ENCODE measurements around the gene ADRA2B. TPM values are rescaled to one million over a fixed set of nuclear protein-coding genes. Genes with fewer than 3 reads are reported as not detected.
"Not testable (repeated sequence)": the region's sequence is repeated elsewhere in the genome, so short reads cannot be mapped to it uniquely, and the experiment has no call there.

The ADRA2B gene
- total and polyA plus RNA-seq, 12 donors, result 1.5 to 7.3 (median 3.4) TPM

DNA sequence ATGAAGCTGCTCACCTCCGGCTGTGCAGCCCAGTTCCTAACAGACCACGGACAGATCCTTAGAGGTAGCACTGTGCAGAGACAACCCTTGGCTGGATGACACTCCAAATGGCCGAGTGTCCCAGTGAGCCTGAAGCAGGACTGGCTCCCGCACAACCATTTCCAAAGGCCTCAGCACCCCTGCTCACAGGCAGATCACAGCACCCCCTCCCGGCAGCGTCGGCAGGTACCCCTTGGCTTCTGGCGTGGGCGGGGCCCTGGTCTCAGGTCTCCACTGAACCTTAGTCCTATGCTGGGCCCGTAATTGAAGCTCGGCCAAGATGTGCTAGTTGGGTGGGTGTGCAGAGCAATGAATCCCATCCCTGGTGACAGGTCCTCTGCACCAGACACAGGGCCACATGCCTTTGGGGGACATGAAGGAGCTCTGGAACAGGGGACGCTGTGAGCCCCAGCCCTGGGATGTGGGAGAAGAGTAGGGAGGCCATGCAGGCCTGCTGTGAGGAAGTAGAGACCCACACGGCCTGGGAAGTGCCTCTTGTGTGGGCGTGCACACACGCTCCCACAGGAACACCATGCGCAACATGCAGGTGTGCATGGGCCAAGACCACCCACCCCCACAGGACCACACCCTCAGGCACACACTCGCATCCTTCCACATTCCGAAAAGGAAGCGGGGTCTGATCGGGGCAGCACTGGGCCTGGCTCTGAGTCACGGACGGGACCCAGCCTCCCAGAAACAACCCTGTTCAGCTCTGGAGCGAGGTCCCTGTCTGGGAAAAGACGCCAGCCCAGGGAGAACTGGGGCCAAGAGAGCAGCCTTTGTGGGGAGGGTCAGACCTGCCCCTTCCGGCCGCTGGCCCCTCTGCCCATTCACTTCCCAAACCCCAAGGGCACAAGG is 26.1 kb upstream of the ADRA2B start:
- Histone ChIP-seq H3K27me3 (peaks cover 0 to 11% (median 0%) of the 10 kb centered on the region in 7 donors), H3K27ac (no peak overlapping the region), H3K36me3 (peaks cover 0 to 9% (median 0%) of the 10 kb centered on the region in 9 donors), H3K4me3 (peak overlapping the region in 1 of 10 donors; percentile 68), H3K9me3 (no peaks in the 10 kb centered on the region), H3K4me1 (peaks cover 0 to 45% (median 31%) of the 10 kb centered on the region in 9 donors)
- intact Hi-C loops (cut with DNase I), result loop anchor here in 5 of 10 donors (5.0 to 10.0 kb wide), 4 partner anchors 52 to 372 kb away; partner anchors contain the start of genes CIAO1 (in 2 of the 5) and TMEM127 (in 2 of the 5)
- TF ChIP-seq, protein P1, sequence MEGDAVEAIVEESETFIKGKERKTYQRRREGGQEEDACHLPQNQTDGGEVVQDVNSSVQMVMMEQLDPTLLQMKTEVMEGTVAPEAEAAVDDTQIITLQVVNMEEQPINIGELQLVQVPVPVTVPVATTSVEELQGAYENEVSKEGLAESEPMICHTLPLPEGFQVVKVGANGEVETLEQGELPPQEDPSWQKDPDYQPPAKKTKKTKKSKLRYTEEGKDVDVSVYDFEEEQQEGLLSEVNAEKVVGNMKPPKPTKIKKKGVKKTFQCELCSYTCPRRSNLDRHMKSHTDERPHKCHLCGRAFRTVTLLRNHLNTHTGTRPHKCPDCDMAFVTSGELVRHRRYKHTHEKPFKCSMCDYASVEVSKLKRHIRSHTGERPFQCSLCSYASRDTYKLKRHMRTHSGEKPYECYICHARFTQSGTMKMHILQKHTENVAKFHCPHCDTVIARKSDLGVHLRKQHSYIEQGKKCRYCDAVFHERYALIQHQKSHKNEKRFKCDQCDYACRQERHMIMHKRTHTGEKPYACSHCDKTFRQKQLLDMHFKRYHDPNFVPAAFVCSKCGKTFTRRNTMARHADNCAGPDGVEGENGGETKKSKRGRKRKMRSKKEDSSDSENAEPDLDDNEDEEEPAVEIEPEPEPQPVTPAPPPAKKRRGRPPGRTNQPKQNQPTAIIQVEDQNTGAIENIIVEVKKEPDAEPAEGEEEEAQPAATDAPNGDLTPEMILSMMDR (IDR thresholded peaks at IDR 0.05), result no peak
- WGBS, 2 donors, result 82 to 85% methylated on average over 26 of the region's 26 CpGs
- DNase-seq (peak in 1 of 2 donors; percentile 8), ATAC-seq (no peak)

DNA sequence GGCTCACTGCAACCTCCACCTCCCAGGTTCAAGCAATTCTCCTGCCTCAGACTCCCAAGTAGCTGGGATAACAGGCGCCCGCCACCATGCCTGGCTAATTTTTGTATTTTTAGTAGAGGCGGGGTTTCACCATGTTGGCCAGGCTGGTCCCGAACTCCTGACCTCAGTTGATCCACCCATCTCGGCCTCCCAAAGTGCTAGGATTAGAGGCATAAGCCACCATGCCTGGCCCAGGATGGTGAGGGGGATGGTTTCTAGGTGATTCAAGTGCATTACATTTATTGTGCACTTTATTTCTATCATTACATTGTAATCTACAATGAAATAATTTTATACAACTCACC is 25.2 kb upstream of the ADRA2B start:
- H3K9me3 ChIP-seq, H3K36me3 ChIP-seq, H3K27ac ChIP-seq, DNase-seq, H3K4me3 ChIP-seq, ATAC-seq: not testable (repeated sequence)
- peaks cover 0 to 15% (median 0%) of the 10 kb centered on the region in 7 donors for H3K27me3 ChIP-seq
- WGBS, 2 donors, result 97% methylated on average over 5 of the region's 5 CpGs
- peaks cover 0 to 36% (median 22%) of the 10 kb centered on the region in 9 donors for H3K4me1 ChIP-seq
- intact Hi-C loops (cut with DNase I), result loop anchor here in 5 of 10 donors (5.0 to 10.0 kb wide), 4 partner anchors 53 to 373 kb away; partner anchors contain the start of genes CIAO1 (in 2 of the 5) and TMEM127 (in 2 of the 5)

DNA sequence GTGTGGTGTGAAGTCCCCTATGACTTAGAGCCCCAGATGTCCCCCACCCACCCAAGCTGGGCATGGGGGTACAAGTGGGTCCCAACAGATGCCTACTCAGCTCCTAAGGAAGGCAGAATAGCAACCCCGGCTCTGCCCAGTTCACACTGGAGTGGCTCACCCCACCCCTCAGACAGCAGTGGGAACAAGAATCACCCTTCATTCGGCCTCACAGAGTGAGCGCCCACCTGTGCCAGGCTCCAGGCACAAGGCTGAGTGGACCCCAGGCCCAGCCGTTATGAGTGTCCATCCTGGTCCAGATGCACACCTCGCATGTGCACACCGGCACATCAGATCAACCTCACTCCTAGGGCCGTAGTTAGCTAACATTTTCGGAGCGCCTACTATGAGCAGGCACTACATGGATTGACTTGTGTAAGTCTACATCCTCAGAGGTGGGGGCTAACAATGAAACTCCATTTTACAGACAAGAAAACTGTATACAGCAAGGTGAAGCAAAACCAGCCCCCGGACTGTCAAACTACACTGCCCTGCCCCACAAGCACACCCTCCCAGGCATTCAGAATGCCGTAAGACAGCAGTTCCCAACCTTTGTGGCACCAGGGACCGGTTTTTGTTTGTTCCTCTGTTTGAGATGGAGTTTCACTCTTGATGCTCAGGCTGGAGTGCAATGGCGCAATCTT is 24.7 kb upstream of the ADRA2B start:
- Histone ChIP-seq H3K27me3 (peaks cover 0 to 15% (median 0%) of the 10 kb centered on the region in 7 donors), H3K4me3 (no peak overlapping the region), H3K4me1 (peaks cover 0 to 31% (median 17%) of the 10 kb centered on the region in 9 donors), H3K9me3 (no peaks in the 10 kb centered on the region), H3K27ac (no peak overlapping the region), H3K36me3 (peaks cover 0 to 9% (median 0%) of the 10 kb centered on the region in 9 donors)
- 95 to 96% methylated on average over 13 of the region's 13 CpGs for WGBS, 2 donors
- intact Hi-C loops (cut with DNase I), result loop anchor here in 5 of 10 donors (5.0 to 10.0 kb wide), 4 partner anchors 54 to 374 kb away; partner anchors contain the start of genes CIAO1 (in 2 of the 5) and TMEM127 (in 2 of the 5)
- ATAC-seq (no peak), DNase-seq (peak in 1 of 2 donors; percentile 2)
- TF ChIP-seq, protein P1 (IDR thresholded peaks at IDR 0.05), result no peak

DNA sequence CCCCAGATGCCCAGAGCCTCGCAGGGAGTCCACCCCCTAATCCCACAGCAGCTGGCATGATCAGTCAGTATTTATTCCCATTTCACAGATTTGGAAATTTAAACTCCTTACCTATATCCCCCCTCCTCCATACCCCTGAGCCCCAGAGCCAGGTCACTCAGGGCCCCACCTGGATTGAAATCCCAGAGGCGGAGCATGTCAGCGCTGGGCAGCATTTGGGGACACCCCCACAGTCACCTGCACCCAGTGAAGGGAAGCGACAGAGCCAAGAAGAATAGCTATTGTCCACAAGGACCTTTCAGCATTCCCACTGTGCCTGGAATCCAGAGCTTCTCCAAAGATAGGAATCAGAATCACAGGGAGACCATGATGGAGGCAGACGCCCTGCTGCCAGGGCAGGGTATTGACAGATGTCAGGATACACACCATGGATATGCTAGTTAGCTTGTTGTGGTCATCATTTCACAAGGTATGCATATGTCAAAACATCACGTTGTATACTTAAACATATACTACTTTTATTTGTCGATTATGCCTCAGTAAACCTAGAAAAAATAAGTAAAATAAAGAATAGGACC is 22.9 kb upstream of the ADRA2B start:
- intact Hi-C loops (cut with DNase I), result loop anchor here in 7 of 10 donors (2.0 to 10.0 kb wide), 7 partner anchors 33 to 373 kb away; partner anchors contain the start of gene NEURL3 (in 3 of the 7)
- Histone ChIP-seq H3K27me3 (peaks cover 0 to 19% (median 0%) of the 10 kb centered on the region in 7 donors), H3K36me3 (peaks cover 0 to 8% (median 0%) of the 10 kb centered on the region in 9 donors), H3K9me3 (no peaks in the 10 kb centered on the region), H3K4me3 (no peak overlapping the region), H3K27ac (no peak overlapping the region), H3K4me1 (peaks cover 0 to 16% (median 2%) of the 10 kb centered on the region in 9 donors)
- WGBS, 2 donors, result 86 to 89% methylated on average over 7 of the region's 7 CpGs
- peak in 1 of 2 donors; percentile 3 for DNase-seq
- TF ChIP-seq, protein P1 (IDR thresholded peaks at IDR 0.05), result no peak
- ATAC-seq, result no peak

Data from heart right ventricle (tissue), 16 donors.